GM12891 (cell line): ENCODE data around the gene TMEM101.

Source experiments
- PAX5 ChIP-seq: IDR thresholded peaks from 2 replicates; pipeline ENCODE4 v1.6.1; 2011; ENCODE audit warnings: low read length, moderate library complexity, mild to moderate bottlenecking; ENCODE audit not compliant: insufficient read depth, severe bottlenecking
- POLR2A ChIP-seq: IDR thresholded peaks from 2 replicates; pipeline ENCODE4 v1.6.1; 2011; ENCODE audit warnings: low read depth, low read length, control low read depth
- POLR2AphosphoS5 ChIP-seq: IDR thresholded peaks from 2 replicates; pipeline ENCODE4 v1.6.1; 2011; ENCODE audit warnings: low read depth, low read length, control low read depth
- SPI1 ChIP-seq: IDR thresholded peaks from 2 replicates; pipeline ENCODE4 v1.6.1; 2011; ENCODE audit warnings: low read depth, low read length, control low read depth
- TAF1 ChIP-seq: IDR thresholded peaks from 2 replicates; pipeline ENCODE4 v1.6.1; 2011; ENCODE audit warnings: low read depth, low read length, control low read depth

DNA sequence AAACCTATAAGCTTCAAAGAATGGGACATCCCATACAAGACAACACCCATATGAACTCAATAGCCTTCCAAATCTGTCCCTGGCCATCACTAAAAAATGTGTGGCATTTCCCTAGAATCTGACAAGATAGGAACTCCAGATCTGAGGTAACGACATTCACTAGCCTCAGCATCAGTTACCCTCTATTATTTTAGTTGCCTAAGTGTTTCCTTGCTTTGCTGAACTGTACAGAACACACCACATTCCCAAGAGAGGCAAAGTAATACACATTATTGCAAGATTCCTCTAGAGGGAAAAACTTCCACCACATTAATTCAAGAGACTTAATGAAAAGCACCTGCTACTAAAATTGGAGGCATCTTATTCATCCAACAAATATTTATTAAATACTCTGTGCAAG lies 46.7 kb upstream of the TMEM101 start:
- TF ChIP-seq TAF1 = no peak
- no peak for TF ChIP-seq POLR2A
- TF ChIP-seq POLR2AphosphoS5 = no peak
- no peak for TF ChIP-seq PAX5
- TF ChIP-seq SPI1 = no peak
